Upper lobe of left lung (tissue), 4 donors: Measurements from ENCODE around the gene YJEFN3.

ENCODE experiments used
- POLR2A ChIP-seq, 4 donors: fragments of 450-650 bp; IDR thresholded peaks; one replicate each; pipeline ENCODE4 v1.5.1; 2016 to 2017; ENCODE audit warnings: antibody characterized with exemption in 4 of 4, mild to moderate bottlenecking in 2 of 4
- POLR2AphosphoS5 ChIP-seq, 2 donors: sonication (generic); formaldehyde crosslinking; IDR thresholded peaks; one replicate each; pipeline ENCODE4 v1.5.1; 2017; ENCODE audit warnings: antibody characterized with exemption in 2 of 2

GRCh38 chr19:19523177-19523576 lies 5.5 kb upstream of the YJEFN3 start:
- TF ChIP-seq POLR2A (IDR thresholded peaks at IDR 0.05) (no peak), POLR2AphosphoS5 (IDR thresholded peaks at IDR 0.05) (no peak)
